Prostate gland (tissue), 2 donors: Measurements from ENCODE around the gene SNAPC2. TPM values are rescaled to one million over a fixed set of nuclear protein-coding genes. Genes with fewer than 3 reads are reported as not detected.

Source experiments
- DNase-seq: peaks from one replicate; pipeline ENCODE4 v3.0.0-alpha.2; 2019; ENCODE audit warnings: low spot score
- H3K27ac ChIP-seq, 2 donors: fragments of 200-600 bp; sonication (generic); 2 replicates each; pipeline ENCODE4 v1.5.1; 2017 to 2019
- H3K27me3 ChIP-seq: fragments of 200-600 bp; sonication (generic); replicated peaks from 2 replicates; pipeline ENCODE4 v1.5.1; 2019; ENCODE audit not compliant: insufficient read depth
- H3K36me3 ChIP-seq, 2 donors: fragments of 200-600 bp; sonication (generic); 1 replicate in 1 of 2; 2 replicates in 1 of 2; pipeline versions ENCODE4 v1.5.1 to v1.8.1; 2017 to 2019
- H3K4me1 ChIP-seq: fragments of 200-600 bp; sonication (generic); replicated peaks from 2 replicates; pipeline ENCODE4 v1.5.1; 2019
- H3K4me3 ChIP-seq, 2 donors: fragments of 200-600 bp; sonication (generic); 2 replicates each; pipeline ENCODE4 v1.5.1; 2017 to 2019
- H3K9me3 ChIP-seq: fragments of 200-600 bp; sonication (generic); 2 replicates; pipeline ENCODE4 v1.5.1; 2017
- POLR2A ChIP-seq: fragments of 450-650 bp; IDR thresholded peaks from one replicate; pipeline ENCODE4 v1.6.1; 2016; ENCODE audit warnings: antibody characterized with exemption, mild to moderate bottlenecking
- POLR2AphosphoS5 ChIP-seq: sonication (generic); formaldehyde crosslinking; IDR thresholded peaks from one replicate; pipeline ENCODE4 v1.6.1; 2017; ENCODE audit warnings: antibody characterized with exemption
- WGBS: methylation state at CpG from one replicate; pipeline ENCODE4 v1.1.5; 2018; 5-methylcytosine and 5-hydroxymethylcytosine counted together
- intact Hi-C: fragments of 100-400 bp; cut with DNase I; formaldehyde crosslinking; loops from one replicate; pipeline ENCODE4 v1.14.2; 2022
- total RNA-seq, 2 donors: library from RNA; depleted of rRNA; stranded (reverse); fragments of >200 nt; gene quantifications; one replicate each; pipeline ENCODE4 v1.1.0, GENCODE V29; 2016
- TF ChIP-seq, protein P1 (sequence below), 4 experiments: fragments of 200-600 bp in 2 of 4; fragments of 450-650 bp in 2 of 4; sonication (generic) in 2 of 4; IDR thresholded peaks; 1 replicate in 3 of 4; 2 replicates in 1 of 4; pipeline ENCODE4 v1.5.1; 2016 to 2019; ENCODE audit warnings: antibody characterized with exemption in 4 of 4, mild to moderate bottlenecking in 2 of 4, moderate library complexity in 2 of 4

SNAPC2 gene, protein sequence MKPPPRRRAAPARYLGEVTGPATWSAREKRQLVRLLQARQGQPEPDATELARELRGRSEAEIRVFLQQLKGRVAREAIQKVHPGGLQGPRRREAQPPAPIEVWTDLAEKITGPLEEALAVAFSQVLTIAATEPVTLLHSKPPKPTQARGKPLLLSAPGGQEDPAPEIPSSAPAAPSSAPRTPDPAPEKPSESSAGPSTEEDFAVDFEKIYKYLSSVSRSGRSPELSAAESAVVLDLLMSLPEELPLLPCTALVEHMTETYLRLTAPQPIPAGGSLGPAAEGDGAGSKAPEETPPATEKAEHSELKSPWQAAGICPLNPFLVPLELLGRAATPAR
- total RNA-seq, result 10 to 100 TPM; 37.4 to 95.0 TPM

DNA sequence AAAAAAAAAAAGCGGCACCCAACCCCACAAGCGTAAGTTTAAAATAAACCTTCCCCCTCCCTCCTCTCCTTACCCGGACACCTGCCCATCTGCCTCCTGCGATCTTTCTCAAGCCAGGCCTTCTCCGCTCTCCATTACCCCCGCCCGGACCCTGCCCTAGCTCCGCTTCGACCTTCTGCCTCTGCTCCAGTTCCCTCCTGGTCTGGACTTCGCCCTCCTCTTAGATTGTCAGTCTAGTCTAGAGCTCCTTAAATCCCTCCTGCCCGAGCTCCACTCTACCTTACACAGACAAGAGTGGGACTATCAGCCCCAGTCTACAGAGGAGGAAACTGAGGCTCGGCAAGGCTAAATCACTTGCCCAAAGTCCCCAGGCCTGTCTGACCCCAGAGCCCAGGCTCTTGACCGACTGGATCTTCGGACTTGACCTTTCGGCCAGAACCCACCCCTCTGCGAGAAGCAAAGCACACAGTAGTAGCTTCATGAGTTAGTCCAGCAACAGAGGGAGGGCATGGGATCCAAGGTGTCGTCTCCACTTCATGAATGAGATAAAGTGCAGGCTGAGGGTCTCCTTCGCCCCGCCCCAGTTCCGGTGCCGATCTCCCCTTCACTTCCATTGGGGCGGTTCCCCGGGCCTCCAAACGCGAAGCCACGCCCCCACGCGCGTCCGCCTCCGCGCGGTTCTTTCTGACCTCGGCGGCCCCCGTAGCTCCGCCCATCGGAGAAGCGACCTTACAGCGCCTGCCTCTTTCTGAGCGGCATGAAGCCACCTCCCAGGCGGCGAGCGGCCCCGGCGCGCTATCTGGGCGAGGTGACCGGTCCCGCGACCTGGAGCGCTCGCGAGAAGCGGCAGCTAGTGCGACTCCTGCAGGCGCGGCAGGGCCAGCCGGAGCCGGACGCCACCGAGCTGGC, at the start of gene SNAPC2:
TSS of gene SNAPC2 (plus strand) at position 729 of the 909 bp plus-strand sequence. CDS start at position 758, 29 bp downstream.
- DNase-seq, result peak; percentile 92
- H3K27me3 ChIP-seq, result no peaks in the 10 kb centered on the region
- intact Hi-C loops, result no loop called here
- H3K36me3 ChIP-seq, result peaks cover 7 to 10% of the 10 kb centered on the region in 2 donors
- peak within 1 kb of the TSS; percentile 93 to 96 for H3K27ac ChIP-seq
- H3K9me3 ChIP-seq, result no peaks in the 10 kb centered on the region
- 8% methylated on average over 62 of the region's 62 CpGs for WGBS
- H3K4me1 ChIP-seq, result peaks cover 4% of the 10 kb centered on the region
- H3K4me3 ChIP-seq, result peak within 1 kb of the TSS; percentile 67 to 84
- TF ChIP-seq POLR2A, result peak; percentile 64
- TF ChIP-seq, protein P1, sequence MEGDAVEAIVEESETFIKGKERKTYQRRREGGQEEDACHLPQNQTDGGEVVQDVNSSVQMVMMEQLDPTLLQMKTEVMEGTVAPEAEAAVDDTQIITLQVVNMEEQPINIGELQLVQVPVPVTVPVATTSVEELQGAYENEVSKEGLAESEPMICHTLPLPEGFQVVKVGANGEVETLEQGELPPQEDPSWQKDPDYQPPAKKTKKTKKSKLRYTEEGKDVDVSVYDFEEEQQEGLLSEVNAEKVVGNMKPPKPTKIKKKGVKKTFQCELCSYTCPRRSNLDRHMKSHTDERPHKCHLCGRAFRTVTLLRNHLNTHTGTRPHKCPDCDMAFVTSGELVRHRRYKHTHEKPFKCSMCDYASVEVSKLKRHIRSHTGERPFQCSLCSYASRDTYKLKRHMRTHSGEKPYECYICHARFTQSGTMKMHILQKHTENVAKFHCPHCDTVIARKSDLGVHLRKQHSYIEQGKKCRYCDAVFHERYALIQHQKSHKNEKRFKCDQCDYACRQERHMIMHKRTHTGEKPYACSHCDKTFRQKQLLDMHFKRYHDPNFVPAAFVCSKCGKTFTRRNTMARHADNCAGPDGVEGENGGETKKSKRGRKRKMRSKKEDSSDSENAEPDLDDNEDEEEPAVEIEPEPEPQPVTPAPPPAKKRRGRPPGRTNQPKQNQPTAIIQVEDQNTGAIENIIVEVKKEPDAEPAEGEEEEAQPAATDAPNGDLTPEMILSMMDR (IDR thresholded peaks at IDR 0.05), result peak in 3 of 4 experiments; percentile 6 to 43 (median 30)
- peak; percentile 92 for TF ChIP-seq POLR2AphosphoS5

DNA sequence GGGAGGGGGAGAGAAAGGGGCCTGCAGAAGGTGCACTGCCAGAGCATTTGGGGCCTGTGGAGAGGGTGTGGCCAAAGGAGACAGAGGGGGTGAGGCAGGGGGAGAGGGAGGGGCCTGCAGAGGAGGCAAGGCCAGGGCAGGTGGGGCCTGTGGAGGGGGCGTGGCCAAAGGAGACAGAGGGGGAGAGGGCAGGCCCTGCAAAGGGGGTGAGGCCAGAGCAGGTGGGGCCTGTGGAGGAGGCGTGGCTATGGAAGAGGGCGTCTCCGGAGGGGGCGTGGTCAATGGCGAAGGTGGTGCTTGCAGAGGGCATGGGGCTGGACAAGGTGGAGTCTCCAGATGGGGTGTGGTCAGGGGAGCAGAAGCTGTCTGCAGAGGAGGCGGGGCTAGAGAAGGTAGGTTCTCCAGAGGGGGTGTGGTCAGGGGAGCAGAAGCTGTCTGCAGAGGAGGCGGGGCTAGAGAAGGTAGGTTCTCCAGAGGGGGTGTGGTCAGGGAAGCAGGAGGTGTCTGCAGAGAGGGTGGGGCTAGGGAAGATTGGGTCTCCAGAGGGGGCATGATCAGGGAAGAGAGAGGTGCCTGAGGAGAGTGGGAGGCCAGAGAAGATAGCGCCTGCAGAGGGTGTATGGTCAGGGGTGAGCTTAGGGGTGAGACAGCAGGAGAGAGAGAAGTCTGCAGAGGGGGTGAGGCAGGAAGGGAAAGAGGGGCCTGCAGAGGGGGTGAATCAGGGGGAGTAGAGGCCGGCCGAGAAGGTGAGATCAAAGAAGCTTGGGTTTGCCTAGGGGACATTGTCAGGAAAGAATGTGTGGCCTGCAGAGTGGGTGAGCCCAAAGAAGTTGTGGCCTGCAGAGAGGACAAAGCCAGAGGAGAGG, 49.3 kb upstream of the SNAPC2 start:
- peak overlapping the region; percentile 60 to 63 for H3K27ac ChIP-seq
- TF ChIP-seq, protein P1 (IDR thresholded peaks at IDR 0.05), result no peak
- TF ChIP-seq POLR2A (no peak), POLR2AphosphoS5 (no peak)
- no peak overlapping the region for H3K4me3 ChIP-seq
- no peaks in the 10 kb centered on the region for H3K4me1 ChIP-seq
- no peaks in the 10 kb centered on the region for H3K9me3 ChIP-seq
- no peaks in the 10 kb centered on the region for H3K27me3 ChIP-seq
- DNase-seq, result no peak
- H3K36me3 ChIP-seq, result no peaks in the 10 kb centered on the region
- intact Hi-C loops, result no loop called here
- WGBS, result 63% methylated on average over 11 of the region's 11 CpGs

DNA sequence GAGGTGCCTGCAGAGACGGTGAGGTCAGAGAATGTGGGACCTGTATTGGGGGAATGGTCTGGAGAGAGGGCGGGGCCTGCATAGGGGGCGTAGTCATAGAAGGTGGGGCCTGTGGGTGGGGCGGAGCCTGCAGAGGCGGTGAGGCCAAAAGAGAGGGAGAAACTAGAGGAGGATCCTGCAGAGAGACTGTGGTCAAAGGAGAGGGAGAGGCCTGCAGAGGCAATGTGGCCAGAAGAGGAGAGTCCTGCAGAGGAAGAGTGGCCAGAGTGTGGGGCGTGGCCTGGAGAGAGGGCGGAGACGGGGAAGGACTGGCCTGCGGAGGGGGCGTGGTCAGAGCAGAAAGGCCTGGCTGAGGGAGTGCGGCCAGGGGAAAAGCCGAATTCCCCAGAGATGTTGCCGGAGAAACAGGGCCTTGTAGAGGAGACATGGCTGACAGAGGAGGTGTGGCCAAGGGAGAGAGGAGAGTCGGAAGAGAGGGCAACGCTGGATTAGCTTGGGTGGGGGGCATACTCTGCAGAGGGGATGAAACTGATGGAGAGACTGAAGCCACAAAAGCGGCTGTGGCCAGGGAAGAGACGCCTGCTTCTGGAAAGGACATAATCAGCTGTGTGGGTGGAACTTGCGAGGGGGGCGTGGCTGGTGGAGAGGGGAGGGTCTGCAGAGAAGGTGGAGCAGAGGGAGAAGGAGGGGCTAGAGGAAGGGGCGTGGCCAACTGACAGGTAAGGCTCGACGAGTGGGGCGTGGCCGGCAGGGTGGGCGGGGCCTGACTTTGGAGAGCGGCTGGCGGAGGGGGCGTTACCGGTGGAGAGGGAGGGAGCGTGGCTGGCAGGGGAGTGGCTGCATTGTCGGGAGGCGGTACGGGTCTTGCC, 48.5 kb upstream of the SNAPC2 start:
- Histone ChIP-seq H3K4me1 (no peaks in the 10 kb centered on the region), H3K4me3 (no peak overlapping the region)

More for the DNA sequence above, 48.5 kb upstream of the SNAPC2 start:
- H3K9me3 ChIP-seq, result no peaks in the 10 kb centered on the region
- peak; percentile 4 for TF ChIP-seq POLR2A
- peak; percentile 14 for TF ChIP-seq POLR2AphosphoS5
- TF ChIP-seq, protein P1 (IDR thresholded peaks at IDR 0.05), result no peak
- H3K36me3 ChIP-seq, result no peaks in the 10 kb centered on the region
- intact Hi-C loops, result no loop called here
- DNase-seq, result peak; percentile 95
- WGBS, result 10% methylated on average over 33 of the region's 33 CpGs
- H3K27ac ChIP-seq, result peak overlapping the region; percentile 60 to 63
- no peaks in the 10 kb centered on the region for H3K27me3 ChIP-seq
